Measurements from ENCODE around the gene PDE4B.

PDE4B gene

GRCh38 chr1:66245691-66246090 lies 453.0 kb downstream of the PDE4B start:
- no peak for DNase-seq

- no peak for DNase-seq
Observed at GRCh38 chr1:66246351-66247269, 453.9 kb downstream of the PDE4B start.

GRCh38 chr1:66247415-66248208 lies 454.9 kb downstream of the PDE4B start:
- DNase-seq = no peak

DNA sequence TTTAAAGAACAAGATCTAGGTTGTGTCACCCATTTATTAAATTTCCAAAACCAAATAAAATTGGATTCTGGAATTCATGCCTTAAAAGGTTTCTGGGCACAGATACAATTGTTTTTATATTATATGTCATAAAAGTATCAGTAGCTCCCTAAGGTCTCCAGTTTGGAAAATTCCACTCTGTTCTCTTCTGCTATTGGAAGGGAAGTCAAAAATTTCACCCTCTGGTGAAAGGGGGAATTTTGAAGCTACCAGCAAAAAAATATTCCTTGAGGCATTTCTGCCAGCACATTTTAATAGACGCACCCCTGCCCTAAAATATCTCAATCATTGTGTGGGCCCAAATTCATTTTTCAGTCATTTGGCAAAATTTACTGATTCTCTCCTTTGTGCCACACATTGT lies 455.6 kb downstream of the PDE4B start:
- no peak for DNase-seq

DNA sequence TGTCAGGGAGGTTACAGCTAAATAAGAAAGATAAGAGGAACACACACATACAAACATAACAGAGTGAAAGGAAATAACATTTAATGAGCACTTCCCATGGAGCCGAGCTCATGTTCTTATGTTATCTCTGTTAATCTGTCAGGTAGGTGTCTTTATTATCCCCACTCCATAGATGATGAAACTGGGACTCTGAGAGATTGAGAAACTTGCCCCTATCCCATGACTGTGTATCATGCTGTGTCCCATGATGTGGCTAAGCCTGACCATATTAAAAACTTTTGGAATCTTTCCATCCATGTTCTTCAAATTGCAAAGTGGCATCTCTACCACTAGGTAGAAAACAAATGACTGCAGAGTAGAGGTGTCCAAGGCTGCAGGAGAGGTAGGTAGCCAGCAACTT lies 456.1 kb downstream of the PDE4B start:
- no peak for DNase-seq

- no peak for DNase-seq
Observed at GRCh38 chr1:66250075-66250474, 457.4 kb downstream of the PDE4B start.

GRCh38 chr1:66250478-66250877 lies 457.8 kb downstream of the PDE4B start:
- DNase-seq = no peak

GRCh38 chr1:66251546-66251945 lies 458.9 kb downstream of the PDE4B start:
- DNase-seq = no peak

GRCh38 chr1:66253330-66253921 lies 460.7 kb downstream of the PDE4B start:
- no peak for DNase-seq

DNA sequence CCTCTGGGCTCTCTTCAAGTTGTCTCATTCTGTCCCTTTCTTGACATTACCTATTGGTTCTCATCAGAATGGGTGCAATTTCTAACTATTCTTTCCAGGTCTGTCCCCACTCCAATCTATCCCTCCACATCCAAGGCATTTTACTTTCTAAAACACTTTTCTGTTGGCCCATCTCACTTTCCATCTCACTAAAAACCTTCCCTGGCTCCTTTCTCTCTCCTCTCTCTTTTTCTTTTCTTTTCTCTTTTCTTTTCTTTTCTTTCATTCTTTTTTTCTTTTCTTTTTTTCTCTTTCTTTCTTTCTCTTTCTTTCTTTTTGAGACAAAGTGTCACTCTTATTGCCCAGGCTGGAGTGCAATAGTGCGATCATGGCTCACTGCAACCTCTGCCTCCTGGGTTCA lies 462.1 kb downstream of the PDE4B start:
- no peak for DNase-seq

DNA sequence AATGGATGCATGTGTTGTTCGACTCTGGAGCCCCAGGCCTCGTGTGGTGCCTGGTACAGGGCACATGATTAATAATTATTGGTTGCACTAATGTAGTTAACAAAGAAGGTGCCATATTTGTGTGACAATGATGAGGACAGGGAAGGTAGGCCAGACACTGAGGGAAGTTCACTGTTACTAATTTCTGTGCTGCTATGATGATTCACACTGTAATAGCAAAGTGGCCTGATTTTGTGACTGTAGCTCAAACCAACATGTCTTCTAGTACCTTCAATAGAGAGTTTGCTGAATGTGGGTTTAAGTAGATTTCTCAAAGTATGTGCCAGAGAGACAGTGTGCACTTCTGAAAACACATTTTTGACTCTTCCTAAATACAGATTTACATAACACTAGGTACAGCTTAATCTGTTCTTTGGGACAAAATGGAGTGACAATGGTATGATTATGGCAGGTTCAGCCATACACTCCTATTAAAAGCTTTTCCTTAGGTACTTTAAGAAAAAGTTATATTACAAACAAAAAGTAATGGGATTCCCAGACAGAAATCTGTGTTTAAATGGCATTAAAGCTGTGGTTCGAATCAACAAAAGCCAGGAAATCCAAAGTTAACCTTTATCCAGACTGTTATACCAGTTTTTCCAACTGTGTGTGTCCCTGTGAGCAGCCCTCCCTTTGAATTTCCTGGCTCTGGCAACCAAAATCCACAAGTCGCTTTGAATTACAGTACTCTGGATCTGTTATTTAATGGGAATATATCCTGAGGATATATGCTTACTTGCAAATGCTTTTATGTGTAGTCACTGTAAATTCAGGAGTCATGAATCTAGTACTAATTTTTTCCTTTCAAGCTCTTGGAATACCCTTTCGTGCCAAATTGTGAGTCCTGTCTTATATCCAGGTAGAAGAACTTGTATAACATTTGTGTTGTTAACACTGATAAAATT lies 464.2 kb downstream of the PDE4B start:
- DNase-seq = no peak

DNA sequence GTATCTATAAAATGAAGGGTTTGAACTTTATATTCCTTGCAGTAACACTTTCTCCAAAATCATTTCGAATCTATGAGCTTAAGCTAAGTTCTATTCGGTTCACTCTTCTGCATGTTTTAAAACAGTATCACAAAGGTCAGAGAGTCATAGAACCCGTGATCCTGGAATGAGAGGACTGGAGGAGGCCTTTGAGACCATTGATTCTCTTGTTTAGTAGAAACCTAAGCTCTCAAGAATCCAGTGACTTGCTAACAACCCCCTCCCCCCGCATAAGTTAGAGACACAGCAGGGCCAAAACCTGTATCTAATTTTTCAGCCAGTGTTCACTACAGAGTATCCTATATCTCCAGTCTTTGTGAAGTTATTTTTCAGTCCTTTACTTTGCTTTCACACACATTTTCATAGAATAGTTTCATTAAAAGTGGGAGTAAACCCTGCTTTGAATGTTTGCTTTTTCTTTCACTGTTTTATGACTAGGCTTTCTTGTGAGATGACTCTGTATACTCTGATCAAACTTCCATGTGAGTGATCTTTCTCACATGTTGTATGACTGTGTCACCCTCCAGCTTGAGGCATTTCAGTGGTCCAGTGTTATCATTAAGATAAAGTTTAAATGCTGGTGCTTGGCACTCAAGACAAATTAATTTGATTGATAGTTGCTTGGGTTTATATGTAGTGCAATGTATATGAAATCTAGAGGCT lies 465.9 kb downstream of the PDE4B start:
- DNase-seq = no peak

GRCh38 chr1:66261364-66261763 lies 468.7 kb downstream of the PDE4B start:
- no peak for DNase-seq

GRCh38 chr1:66262208-66262963 lies 469.7 kb downstream of the PDE4B start:
- DNase-seq = no peak

DNA sequence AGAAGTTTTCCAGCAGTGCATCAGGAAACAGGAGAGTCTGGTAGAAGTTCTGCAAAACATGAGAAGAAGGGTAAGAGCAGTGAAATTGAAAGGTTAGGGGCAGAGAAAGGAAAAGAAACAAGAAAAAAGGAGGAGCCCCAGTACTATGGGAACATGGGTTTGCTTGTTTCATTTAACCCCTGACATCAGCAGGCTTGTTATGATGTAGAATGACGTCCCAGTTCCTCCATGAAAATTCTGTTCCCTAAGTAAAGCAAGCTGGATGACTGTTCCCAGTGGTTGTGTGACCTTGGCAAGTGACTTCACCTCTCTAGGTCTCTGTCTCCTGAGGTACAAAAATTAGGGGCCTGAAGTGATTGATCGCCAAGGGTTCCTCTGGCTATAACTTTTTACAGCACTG lies 472.6 kb downstream of the PDE4B start:
- no peak for DNase-seq

GRCh38 chr1:66265796-66266195 lies 473.1 kb downstream of the PDE4B start:
- DNase-seq = no peak

- DNase-seq = no peak
Observed at GRCh38 chr1:66266350-66266749, 473.7 kb downstream of the PDE4B start.

DNA sequence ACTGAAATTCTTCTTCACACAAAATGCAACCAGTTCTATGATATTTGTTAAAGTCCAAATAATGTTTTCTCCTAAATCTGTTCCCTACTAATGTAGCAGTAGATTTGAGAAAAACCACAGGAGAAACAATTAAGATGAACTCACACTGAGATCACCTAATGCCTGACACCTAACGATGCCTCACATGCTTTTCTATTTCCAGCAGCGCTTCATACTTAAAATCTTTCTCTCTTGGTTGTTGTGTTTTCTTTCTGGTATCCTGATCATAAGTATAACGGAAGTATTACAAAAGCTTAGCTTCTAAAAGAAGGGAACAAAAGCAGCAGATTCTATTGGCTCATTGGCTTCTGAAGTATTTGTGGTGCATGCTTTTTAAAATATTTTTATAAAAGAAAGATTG lies 474.1 kb downstream of the PDE4B start:
- no peak for DNase-seq

- DNase-seq = no peak
Observed at GRCh38 chr1:66267201-66267940, 474.7 kb downstream of the PDE4B start.

GRCh38 chr1:66269222-66269621 lies 476.5 kb downstream of the PDE4B start:
- no peak for DNase-seq

Measured in T-helper 9 cell (primary cell).